A673 (cell line): ENCODE results near the gene RIPPLY3. TPM values are rescaled to one million over a fixed set of nuclear protein-coding genes. Genes with fewer than 3 reads are reported as not detected.

Source experiments
- BruUV-seq: library from RNA; stranded (reverse); fragments of 400-500 nt; replicated peaks from 2 replicates; lab custom pipeline; 2021; lab: Mats Ljungman, UMichigan
- CTCF ChIA-PET: fragments of 300-600 bp; sonication (Branson Sonifier 250); formaldehyde crosslinking; loops from one replicate; lab custom pipeline; 2022; ENCODE audit warnings: antibody characterized with exemption; lab: Charles Lee
- POLR2A ChIA-PET: fragments of 300-600 bp; sonication (Branson Sonifier 250); formaldehyde crosslinking; loops from one replicate; lab custom pipeline; 2022; ENCODE audit warnings: antibody characterized with exemption; ENCODE audit not compliant: low non-redundant PET; lab: Charles Lee
- DNase-seq: peaks from one replicate; pipeline ENCODE4 v3.0.0-alpha.2; 2015; ENCODE audit warnings: low spot score
- H3K27ac ChIP-seq: fragments of 200-600 bp; sonication (generic); 2 replicates; pipeline ENCODE4 v1.5.1; 2016; ENCODE audit warnings: mixed run types, low read depth, mild to moderate bottlenecking, mixed read lengths, antibody characterized with exemption, low read length; ENCODE audit not compliant: poor library complexity, severe bottlenecking
- H3K27me3 ChIP-seq: fragments of 200-600 bp; sonication (generic); replicated peaks from 2 replicates; pipeline ENCODE4 v1.6.1; 2017; ENCODE audit warnings: mixed run types, low read depth, mild to moderate bottlenecking, mixed read lengths, antibody characterized with exemption, low read length; ENCODE audit not compliant: insufficient read depth, poor library complexity
- H3K36me3 ChIP-seq: fragments of 200-600 bp; sonication (generic); 2 replicates; pipeline ENCODE4 v1.6.1; 2016; ENCODE audit warnings: mixed run types, mild to moderate bottlenecking, mixed read lengths, antibody characterized with exemption, low read length; ENCODE audit not compliant: insufficient read depth, poor library complexity, severe bottlenecking
- H3K4me1 ChIP-seq: fragments of 200-600 bp; sonication (generic); 2 replicates; pipeline ENCODE4 v1.6.1; 2017; ENCODE audit warnings: mixed run types, mild to moderate bottlenecking, mixed read lengths, antibody characterized with exemption, low read length; ENCODE audit not compliant: insufficient read depth, poor library complexity, severe bottlenecking
- H3K4me3 ChIP-seq: fragments of 200-600 bp; sonication (generic); 2 replicates; pipeline ENCODE4 v1.5.1; 2016; ENCODE audit warnings: low read depth, mixed run types, mild to moderate bottlenecking, mixed read lengths, low read length; ENCODE audit not compliant: poor library complexity, severe bottlenecking
- H3K9me3 ChIP-seq: fragments of 200-600 bp; sonication (generic); 2 replicates; pipeline ENCODE4 v1.6.1; 2016; ENCODE audit warnings: mixed run types, low read depth, mild to moderate bottlenecking, mixed read lengths, antibody characterized with exemption, low read length; ENCODE audit not compliant: poor library complexity, severe bottlenecking
- CTCF ChIP-seq: fragments of 300-800, 200-600 bp; sonication (generic); conservative IDR thresholded peaks from 2 replicates; pipeline ENCODE4 v1.5.1; 2017; ENCODE audit warnings: low read depth, mild to moderate bottlenecking, antibody characterized with exemption, low read length, moderate library complexity, mixed read lengths
- EZH2 ChIP-seq: fragments of 200-600 bp; sonication (generic); IDR thresholded peaks from 2 replicates; pipeline ENCODE4 v1.6.1; 2017; ENCODE audit warnings: borderline replicate concordance, low read depth, mild to moderate bottlenecking, mixed read lengths, antibody characterized with exemption, low read length; ENCODE audit not compliant: poor library complexity, severe bottlenecking
- intact Hi-C: fragments of 100-400 bp; cut with micrococcal nuclease; formaldehyde crosslinking; loops from one replicate; pipeline ENCODE4 v1.10.0; 2022; ENCODE audit not compliant: unreplicated experiment
- total RNA-seq: library from RNA; stranded (reverse); gene quantifications from 2 replicates; pipeline ENCODE4 v1.2.3, GENCODE V29; 2021

The RIPPLY3 gene
- total RNA-seq, 1 experiment from 2014 or later, result 5.0 TPM

GRCh38 chr21:37041706-37042271, 35.3 kb downstream of the RIPPLY3 start:
- POLR2A ChIA-PET, result no interaction called here
- Histone ChIP-seq H3K36me3 (no peaks in the 10 kb centered on the region), H3K27ac (no peak overlapping the region), H3K27me3 (no peaks in the 10 kb centered on the region), H3K4me3 (no peak overlapping the region), H3K4me1 (no peaks in the 10 kb centered on the region), H3K9me3 (no peaks in the 10 kb centered on the region)
- no peak for TF ChIP-seq EZH2
- TF ChIP-seq CTCF, result no peak
- no TSS peak for BruUV-seq
- intact Hi-C loops, result no loop called here
- CTCF ChIA-PET, result interaction anchor here (0.5 kb wide), 1 partner anchor 66 kb away, joined by 3 read pairs; no protein-coding TSS in a partner anchor
- no peak for DNase-seq

GRCh38 chr21:37043818-37044217, 37.3 kb downstream of the RIPPLY3 start:
- Histone ChIP-seq H3K27me3 (no peaks in the 10 kb centered on the region), H3K36me3 (no peaks in the 10 kb centered on the region), H3K4me1 (no peaks in the 10 kb centered on the region), H3K27ac (no peak overlapping the region), H3K4me3 (no peak overlapping the region), H3K9me3 (no peaks in the 10 kb centered on the region)
- DNase-seq, result no peak
- CTCF ChIA-PET, result no interaction called here
- POLR2A ChIA-PET, result no interaction called here
- no TSS peak for BruUV-seq
- no peak for TF ChIP-seq EZH2
- no peak for TF ChIP-seq CTCF
- intact Hi-C loops, result no loop called here

GRCh38 chr21:37044643-37045042, 38.1 kb downstream of the RIPPLY3 start:
- no peak for TF ChIP-seq EZH2
- TF ChIP-seq CTCF, result no peak
- Histone ChIP-seq H3K4me3 (no peak overlapping the region), H3K27me3 (no peaks in the 10 kb centered on the region), H3K27ac (no peak overlapping the region), H3K36me3 (no peaks in the 10 kb centered on the region), H3K9me3 (no peaks in the 10 kb centered on the region), H3K4me1 (no peaks in the 10 kb centered on the region)
- POLR2A ChIA-PET, result no interaction called here
- CTCF ChIA-PET, result no interaction called here
- intact Hi-C loops, result no loop called here
- BruUV-seq, result no TSS peak
- no peak for DNase-seq
